ENCODE results near the gene CCDC50. TPM values are rescaled to one million over a fixed set of nuclear protein-coding genes. Genes with fewer than 3 reads are reported as not detected.

Gene CCDC50
- total RNA-seq, 1 donor from 2014 or later = 48.4 TPM

GRCh38 chr3:191387441-191388077, 58.4 kb downstream of the CCDC50 start:
- H3K27me3 Mint-ChIP-seq (ENCODE audit: low read depth) = no peaks in the 10 kb centered on the region
- H3K36me3 Mint-ChIP-seq (ENCODE audit: low read depth) = peaks cover 24% of the 10 kb centered on the region
- H3K4me3 Mint-ChIP-seq = no peak overlapping the region
- H3K27ac Mint-ChIP-seq (ENCODE audit: unreplicated experiment) = no peak overlapping the region
- DNase-seq (ENCODE audit: low read depth, low spot score) = no peak
- no peak for TF ChIP-seq CTCF (conservative IDR thresholded peaks at IDR 0.05)
- H3K4me1 Mint-ChIP-seq = no peaks in the 10 kb centered on the region
- H3K9me3 Mint-ChIP-seq = no peaks in the 10 kb centered on the region

- Mint-ChIP-seq H3K9me3 (no peaks in the 10 kb centered on the region), H3K4me3 (no peak overlapping the region), H3K36me3 (ENCODE audit: low read depth) (peaks cover 21% of the 10 kb centered on the region), H3K27me3 (ENCODE audit: low read depth) (no peaks in the 10 kb centered on the region), H3K4me1 (no peaks in the 10 kb centered on the region), H3K27ac (ENCODE audit: unreplicated experiment) (no peak overlapping the region)
- peak; percentile 57 for TF ChIP-seq CTCF (conservative IDR thresholded peaks at IDR 0.05)
- DNase-seq (ENCODE audit: low read depth, low spot score) = no peak
These were observed 59.6 kb downstream of the CCDC50 start for GRCh38 chr3:191388823-191389222.

GRCh38 chr3:191390580-191390979, 61.4 kb downstream of the CCDC50 start:
- Mint-ChIP-seq H3K27me3 (ENCODE audit: low read depth) (no peaks in the 10 kb centered on the region), H3K36me3 (ENCODE audit: low read depth) (peaks cover 15% of the 10 kb centered on the region), H3K27ac (ENCODE audit: unreplicated experiment) (no peak overlapping the region), H3K9me3 (no peaks in the 10 kb centered on the region), H3K4me1 (no peaks in the 10 kb centered on the region), H3K4me3 (no peak overlapping the region)
- no peak for DNase-seq (ENCODE audit: low read depth, low spot score)
- no peak for TF ChIP-seq CTCF (conservative IDR thresholded peaks at IDR 0.05)

- Mint-ChIP-seq H3K27me3 (ENCODE audit: low read depth) (no peaks in the 10 kb centered on the region), H3K4me3 (no peak overlapping the region), H3K9me3 (no peaks in the 10 kb centered on the region), H3K27ac (ENCODE audit: unreplicated experiment) (no peak overlapping the region), H3K4me1 (no peaks in the 10 kb centered on the region), H3K36me3 (ENCODE audit: low read depth) (peaks cover 12% of the 10 kb centered on the region)
- no peak for DNase-seq (ENCODE audit: low read depth, low spot score)
- no peak for TF ChIP-seq CTCF (conservative IDR thresholded peaks at IDR 0.05)
These were observed 62.9 kb downstream of the CCDC50 start for GRCh38 chr3:191391861-191392808.

- peaks cover 12% of the 10 kb centered on the region for H3K36me3 Mint-ChIP-seq (ENCODE audit: low read depth)
- no peak overlapping the region for H3K27ac Mint-ChIP-seq (ENCODE audit: unreplicated experiment)
- no peak overlapping the region for H3K4me3 Mint-ChIP-seq
- no peaks in the 10 kb centered on the region for H3K4me1 Mint-ChIP-seq
- no peaks in the 10 kb centered on the region for H3K9me3 Mint-ChIP-seq
- DNase-seq (ENCODE audit: low read depth, low spot score) = no peak
- TF ChIP-seq CTCF (conservative IDR thresholded peaks at IDR 0.05) = no peak
- H3K27me3 Mint-ChIP-seq (ENCODE audit: low read depth) = no peaks in the 10 kb centered on the region
These were observed 64.0 kb downstream of the CCDC50 start for GRCh38 chr3:191393146-191393545.

Data from neural crest cell (in vitro differentiated cells).